ENCODE measurements around the gene NFATC2.

DNA sequence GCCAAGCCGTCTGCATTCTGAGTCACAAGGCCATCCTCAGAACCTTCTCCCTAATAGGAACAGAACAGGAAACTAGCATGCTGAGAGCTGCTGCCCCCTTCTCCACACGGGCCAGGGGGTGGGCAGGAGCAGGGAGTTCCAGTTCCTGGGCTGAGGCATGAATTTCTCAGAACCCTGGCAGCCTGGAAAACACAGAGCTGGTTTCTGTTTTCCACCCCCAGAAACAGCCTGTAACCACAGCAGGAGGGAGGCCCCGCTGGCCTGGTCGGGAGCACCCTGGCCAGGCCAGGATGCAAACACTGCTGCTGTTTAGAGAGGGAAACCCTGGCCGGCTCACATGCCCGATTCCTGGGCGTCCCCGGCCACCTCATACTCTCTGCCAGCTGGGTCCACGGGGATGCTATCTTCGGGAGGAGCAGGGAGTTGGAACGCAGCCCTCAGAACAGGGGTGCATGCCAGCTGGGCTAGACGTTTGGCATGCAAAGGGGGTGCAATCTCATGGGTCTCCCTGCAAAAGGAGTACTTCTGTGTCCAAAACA, 130.1 kb downstream of the NFATC2 start:
- TF ChIP-seq FOXA1 (IDR thresholded peaks at IDR 0.05) = no peak
- TF ChIP-seq FOXK2 (IDR thresholded peaks at IDR 0.05) = no peak
- no peak for TF ChIP-seq CTBP1 (IDR thresholded peaks at IDR 0.05; ENCODE audit: borderline replicate concordance)
- TF ChIP-seq SUZ12 (IDR thresholded peaks at IDR 0.05) = no peak
- TF ChIP-seq BHLHE40 (IDR thresholded peaks at IDR 0.05; ENCODE audit: borderline replicate concordance) = no peak
- TF ChIP-seq ARNT (IDR thresholded peaks at IDR 0.05) = no peak
- no peak for TF ChIP-seq FOXM1 (IDR thresholded peaks at IDR 0.05; ENCODE audit: borderline replicate concordance)
- no peak for TF ChIP-seq NFRKB (IDR thresholded peaks at IDR 0.05)
- no peak for TF ChIP-seq TARDBP (IDR thresholded peaks at IDR 0.05)
- no peak for TF ChIP-seq ZNF384 (IDR thresholded peaks at IDR 0.05)
